Esophagus squamous epithelium (tissue), 4 donors: ENCODE results near the gene SENP7.

Experiments used
- CTCF ChIP-seq, 6 experiments: fragments of 450-650 bp in 4 of 6; fragments of 200-600 bp in 2 of 6; sonication (generic) in 2 of 6; IDR thresholded peaks; one replicate each; pipeline ENCODE4 v1.5.1; 2016 to 2019; ENCODE audit warnings: antibody characterized with exemption in 6 of 6, mild to moderate bottlenecking in 4 of 6, moderate library complexity in 4 of 6
- POLR2A ChIP-seq, 4 donors: fragments of 450-650 bp; IDR thresholded peaks; one replicate each; pipeline ENCODE4 v1.6.1; 2017; ENCODE audit warnings: antibody characterized with exemption in 4 of 4, mild to moderate bottlenecking in 4 of 4, moderate library complexity in 3 of 4

- TF ChIP-seq CTCF (IDR thresholded peaks at IDR 0.05) (no peak), POLR2A (IDR thresholded peaks at IDR 0.05) (no peak)
Observed at GRCh38 chr3:101527906-101528305, 14.9 kb upstream of the SENP7 start.
